HL-60 (cell line): ENCODE data around the gene CRIP3.

Source experiments
- DNase-seq, 2 experiments: peaks; one replicate each; pipeline ENCODE4 v3.0.0-alpha.2; 2010 to 2020; ENCODE audit warnings: low read depth in 1 of 2, low spot score in 1 of 2
- H3K27ac ChIP-seq: fragments of 250-450 bp; sonication (Bioruptor Pico); replicated peaks from 2 replicates; pipeline ENCODE4 v1.5.1; 2020; ENCODE audit warnings: mild to moderate bottlenecking, moderate library complexity
- H3K27me3 ChIP-seq: fragments of 250-450 bp; sonication (Bioruptor Pico); 2 replicates; pipeline ENCODE4 v1.5.1; 2021; ENCODE audit warnings: mild to moderate bottlenecking, moderate library complexity; ENCODE audit not compliant: insufficient read depth, poor library complexity, severe bottlenecking
- H3K4me3 ChIP-seq: replicated peaks from 2 replicates; pipeline ENCODE4 v1.5.1; 2011; ENCODE audit warnings: mild to moderate bottlenecking, control low read depth, low read length; ENCODE audit not compliant: insufficient read depth
- CTCF ChIP-seq: IDR thresholded peaks from one replicate; pipeline ENCODE4 v1.5.1; 2011; ENCODE audit warnings: low read length, control low read depth, inconsistent platforms; ENCODE audit not compliant: insufficient read depth
- GABPA ChIP-seq: IDR thresholded peaks from 2 replicates; pipeline ENCODE4 v1.6.1; 2012; ENCODE audit warnings: low read depth
- POLR2AphosphoS5 ChIP-seq: IDR thresholded peaks from 2 replicates; pipeline ENCODE4 v1.6.1; 2012; ENCODE audit warnings: low read depth
- REST ChIP-seq: IDR thresholded peaks from 2 replicates; pipeline ENCODE4 v1.6.1; 2012; ENCODE audit warnings: low read depth; ENCODE audit not compliant: insufficient replicate concordance
- SPI1 ChIP-seq: IDR thresholded peaks from 2 replicates; pipeline ENCODE4 v1.6.1; 2012; ENCODE audit warnings: low read depth, mild to moderate bottlenecking, borderline replicate concordance

CRIP3 gene

GRCh38 chr6:43308990-43309477 lies 408 bp upstream of the CRIP3 start:
- no peaks in the 10 kb centered on the region for H3K27me3 ChIP-seq
- TF ChIP-seq REST, result no peak
- no peak for TF ChIP-seq CTCF
- no peak for TF ChIP-seq GABPA
- TF ChIP-seq POLR2AphosphoS5, result no peak
- TF ChIP-seq SPI1, result no peak
- no peak for DNase-seq
- H3K4me3 ChIP-seq, result no peak overlapping the region
- H3K27ac ChIP-seq, result no peak overlapping the region

GRCh38 chr6:43307451-43308100 lies 1.1 kb downstream of the CRIP3 start:
- Histone ChIP-seq H3K27ac (no peak overlapping the region), H3K27me3 (no peaks in the 10 kb centered on the region), H3K4me3 (no peak overlapping the region)
- no peak for DNase-seq
- TF ChIP-seq POLR2AphosphoS5, result no peak
- TF ChIP-seq CTCF, result no peak
- TF ChIP-seq SPI1, result no peak
- no peak for TF ChIP-seq REST
- no peak for TF ChIP-seq GABPA

GRCh38 chr6:43306086-43306485 lies 2.5 kb downstream of the CRIP3 start:
- H3K4me3 ChIP-seq, result no peak overlapping the region
- no peaks in the 10 kb centered on the region for H3K27me3 ChIP-seq
- H3K27ac ChIP-seq, result no peak overlapping the region
- no peak for TF ChIP-seq CTCF
- no peak for TF ChIP-seq REST
- TF ChIP-seq GABPA, result no peak
- no peak for TF ChIP-seq POLR2AphosphoS5
- TF ChIP-seq SPI1, result no peak
- no peak for DNase-seq
